Sciatic nerve (tissue), 2 donors: ENCODE results near the gene SPOUT1. TPM values are rescaled to one million over a fixed set of nuclear protein-coding genes. Genes with fewer than 3 reads are reported as not detected.
"Not testable (repeated sequence)": the region's sequence is repeated elsewhere in the genome, so short reads cannot be mapped to it uniquely, and the experiment has no call there.

Experiments
- ATAC-seq: fragments of 200-7000 bp; cut with Tn5 transposase; one replicate; pipeline ENCODE4 v1.9.1; 2020; ENCODE audit warnings: mild to moderate bottlenecking, moderate library complexity
- DNase-seq: peaks from one replicate; pipeline ENCODE4 v3.0.0-alpha.2; 2020; ENCODE audit warnings: low spot score
- intact Hi-C: fragments of 100-400 bp; cut with DNase I; formaldehyde crosslinking; loops from one replicate; pipeline ENCODE4 v1.14.2; 2022
- total RNA-seq: library from RNA; stranded (reverse); fragmentation: NEBNext Ultra II Directional; extraction: Animal tissue kit (Norgen Biotek cat#: 25700); gene quantifications from one replicate; pipeline ENCODE4 v1.2.1, GENCODE V29; 2021
- donor health status: DM: no; HTN: no; CAD: no.
- donor health status: DM: no; HTN: no; CAD: no.

The SPOUT1 gene
- total RNA-seq, 1 donor from 2014 or later, result 32.7 TPM

GRCh38 chr9:128786681-128787601 lies 42.7 kb downstream of the SPOUT1 start, which contains the start of gene TBC1D13:
Gene TBC1D13, plus strand, starts transcription at chr9:128787253. Its CDS starts 101 bp downstream, at chr9:128787354.
- ATAC-seq (peak; percentile 97), DNase-seq (peak; percentile 94)
- intact Hi-C loops, result no loop called here

- DNase-seq (no peak), ATAC-seq (no peak)
- intact Hi-C loops, result no loop called here
These were observed 44.2 kb downstream of the SPOUT1 start for GRCh38 chr9:128785427-128785826.

- no peak for ATAC-seq
- DNase-seq, result no peak
- intact Hi-C loops, result no loop called here
These were observed 46.9 kb downstream of the SPOUT1 start for GRCh38 chr9:128782669-128783068.

- ATAC-seq (no peak), DNase-seq (no peak)
- intact Hi-C loops, result no loop called here
These were observed 48.2 kb downstream of the SPOUT1 start for GRCh38 chr9:128781187-128782070.

- intact Hi-C loops, ATAC-seq, DNase-seq: not testable (repeated sequence)
These were observed 49.5 kb downstream of the SPOUT1 start for GRCh38 chr9:128780093-128780492.

GRCh38 chr9:128774804-128775203 lies 54.8 kb downstream of the SPOUT1 start:
- no peak for DNase-seq
- ATAC-seq, result no peak
- intact Hi-C loops, result no loop called here

GRCh38 chr9:128773049-128773448 lies 56.5 kb downstream of the SPOUT1 start:
- ATAC-seq, result no peak
- DNase-seq, result no peak
- intact Hi-C loops, result no loop called here

- DNase-seq (peak; percentile 96), ATAC-seq (peak; percentile 98)
- intact Hi-C loops, result no loop called here
These were observed 57.7 kb downstream of the SPOUT1 start, which contains the start of gene ZER1 for GRCh38 chr9:128771745-128772519. Gene ZER1, minus strand, starts transcription at chr9:128771927. Its CDS starts 16,362 bp downstream, at chr9:128755565.

GRCh38 chr9:128771094-128771721 lies 58.4 kb downstream of the SPOUT1 start:
- no peak for DNase-seq
- intact Hi-C loops, result no loop called here
- peak; percentile 47 for ATAC-seq

GRCh38 chr9:128770286-128771030 lies 59.1 kb downstream of the SPOUT1 start:
- intact Hi-C loops, result no loop called here
- no peak for DNase-seq
- ATAC-seq, result no peak

Other genes with a start within 250 kb of the SPOUT1 start
- 28.4 TPM for gene DYNC2I2, start 172.9 kb downstream of the SPOUT1 start, total RNA-seq
- 222 TPM for gene SET, start 140.6 kb downstream of the SPOUT1 start, total RNA-seq
- 9.9 TPM for gene PKN3, start 127.3 kb downstream of the SPOUT1 start, total RNA-seq
- gene ZDHHC12, start 105.7 kb downstream of the SPOUT1 start, total RNA-seq, result 7.4 TPM
- 40.6 TPM for gene ZER1, start 57.9 kb downstream of the SPOUT1 start, total RNA-seq
- 23.2 TPM for gene TBC1D13, start 42.5 kb downstream of the SPOUT1 start, total RNA-seq
- gene ENDOG, start 11.3 kb downstream of the SPOUT1 start, total RNA-seq, result 14.1 TPM
- 12.8 TPM for gene KYAT1, start 52.2 kb upstream of the SPOUT1 start, total RNA-seq
- 67.2 TPM for gene LRRC8A, start 52.3 kb upstream of the SPOUT1 start, total RNA-seq
- gene PHYHD1, start 91.2 kb upstream of the SPOUT1 start, total RNA-seq, result 38.7 TPM
- gene DOLK, start 117.8 kb upstream of the SPOUT1 start, total RNA-seq, result 9.6 TPM
- gene NUP188, start 117.9 kb upstream of the SPOUT1 start, total RNA-seq, result 46.4 TPM
- 158 TPM for gene SH3GLB2, start 198.5 kb upstream of the SPOUT1 start, total RNA-seq
- 25.5 TPM for gene MIGA2, start 206.8 kb upstream of the SPOUT1 start, total RNA-seq